HEK293 (cell line): ENCODE data around the gene CFAP107.

Experiments used
- CTCF ChIA-PET: fragments of 350-600 bp; formaldehyde crosslinking; extraction: SDS; loops from one replicate; lab custom pipeline; 2021; ENCODE audit warnings: antibody characterized with exemption; lab: Yijun Ruan, JAX
- POLR2A ChIA-PET: fragments of 300-600 bp; formaldehyde crosslinking; extraction: SDS; loops from one replicate; lab custom pipeline; 2020; ENCODE audit warnings: antibody characterized with exemption, inconsistent platforms; lab: Yijun Ruan, JAX
- H3K27ac ChIP-seq: fragments of 200-500 bp; sonication (Bioruptor generic); 2 replicates; pipeline ENCODE4 v1.5.1; 2014; ENCODE audit warnings: low read depth, low read length, control low read depth, inconsistent platforms; ENCODE audit errors: extremely low read depth
- H3K36me3 ChIP-seq, 2 experiments: fragments of 200-500 bp in 1 of 2; sonication (Bioruptor generic) in 1 of 2; 1 replicate in 1 of 2; 2 replicates in 1 of 2; pipeline ENCODE4 v1.5.1; 2014 to 2017; ENCODE audit warnings: inconsistent platforms in 2 of 2, low read length in 2 of 2; ENCODE audit not compliant: control insufficient read depth in 2 of 2, insufficient read depth in 1 of 2
- H3K4me1 ChIP-seq: fragments of 200-500 bp; sonication (Bioruptor generic); 2 replicates; pipeline ENCODE4 v1.5.1; 2014; ENCODE audit warnings: mild to moderate bottlenecking, low read length, inconsistent platforms; ENCODE audit not compliant: control insufficient read depth, insufficient read depth
- H3K4me3 ChIP-seq: 2 replicates; pipeline ENCODE4 v1.5.1; 2011; ENCODE audit warnings: low read depth, mild to moderate bottlenecking, control low read depth, low read length, moderate library complexity
- H3K9me3 ChIP-seq: fragments of 200-500 bp; sonication (Bioruptor generic); 2 replicates; pipeline ENCODE4 v1.5.1; 2014; ENCODE audit warnings: low read depth, low read length, inconsistent platforms; ENCODE audit not compliant: control insufficient read depth, insufficient read depth
- CTCF ChIP-seq: fragments of 450-650 bp; formaldehyde crosslinking; IDR thresholded peaks from 2 replicates; pipeline ENCODE4 v1.5.1; 2016; ENCODE audit warnings: missing biosample characterization, missing genetic modification characterization
- KLF1 ChIP-seq: fragments of 450-650 bp; formaldehyde crosslinking; IDR thresholded peaks from 2 replicates; pipeline ENCODE4 v1.5.1; 2016; ENCODE audit warnings: missing biosample characterization, missing genetic modification characterization
- KLF16 ChIP-seq: fragments of 450-650 bp; formaldehyde crosslinking; IDR thresholded peaks from 2 replicates; pipeline ENCODE4 v1.5.1; 2017; ENCODE audit warnings: missing biosample characterization, missing genetic modification characterization
- SALL2 ChIP-seq: fragments of 450-650 bp; formaldehyde crosslinking; IDR thresholded peaks from 2 replicates; pipeline ENCODE4 v1.5.0; 2017; ENCODE audit warnings: missing biosample characterization, mild to moderate bottlenecking, missing genetic modification characterization, borderline replicate concordance
- TCF7L2 ChIP-seq: IDR thresholded peaks from 2 replicates; pipeline ENCODE4 v1.6.1; 2011; ENCODE audit warnings: low read depth, mild to moderate bottlenecking, inconsistent platforms, low read length, moderate library complexity, borderline replicate concordance
- TRIM28 ChIP-seq: IDR thresholded peaks from 2 replicates; pipeline ENCODE4 v1.6.1; 2011; ENCODE audit warnings: low read length, control low read depth, borderline replicate concordance
- ZBTB6 ChIP-seq: fragments of 450-650 bp; formaldehyde crosslinking; IDR thresholded peaks from 2 replicates; pipeline ENCODE4 v1.5.1; 2017; ENCODE audit warnings: missing biosample characterization, missing genetic modification characterization
- ZNF133 ChIP-seq: fragments of 450-650 bp; formaldehyde crosslinking; IDR thresholded peaks from 2 replicates; pipeline ENCODE4 v1.5.1; 2016; ENCODE audit warnings: missing biosample characterization, missing genetic modification characterization
- ZNF23 ChIP-seq: fragments of 450-650 bp; formaldehyde crosslinking; IDR thresholded peaks from 2 replicates; pipeline ENCODE4 v1.5.1; 2016; ENCODE audit warnings: missing biosample characterization, missing genetic modification characterization, borderline replicate concordance
- ZNF239 ChIP-seq: fragments of 450-650 bp; formaldehyde crosslinking; IDR thresholded peaks from 2 replicates; pipeline ENCODE4 v1.5.1; 2016; ENCODE audit warnings: missing biosample characterization, missing genetic modification characterization
- ZNF280C ChIP-seq: fragments of 450-650 bp; formaldehyde crosslinking; IDR thresholded peaks from 2 replicates; pipeline ENCODE4 v1.5.1; 2016; ENCODE audit warnings: missing biosample characterization, missing genetic modification characterization
- ZNF302 ChIP-seq: fragments of 450-650 bp; formaldehyde crosslinking; IDR thresholded peaks from 2 replicates; pipeline ENCODE4 v1.5.1; 2016; ENCODE audit warnings: missing biosample characterization, missing genetic modification characterization, low read depth
- ZNF514 ChIP-seq: fragments of 450-650 bp; formaldehyde crosslinking; IDR thresholded peaks from 2 replicates; pipeline ENCODE4 v1.5.1; 2016; ENCODE audit warnings: missing biosample characterization, missing genetic modification characterization
- ZNF548 ChIP-seq: fragments of 450-650 bp; formaldehyde crosslinking; IDR thresholded peaks from 2 replicates; pipeline ENCODE4 v1.5.1; 2016; ENCODE audit warnings: missing biosample characterization, missing genetic modification characterization
- ZNF768 ChIP-seq: fragments of 450-650 bp; formaldehyde crosslinking; IDR thresholded peaks from 2 replicates; pipeline ENCODE4 v1.5.1; 2018; ENCODE audit warnings: missing biosample characterization, mild to moderate bottlenecking, missing genetic modification characterization
- TF ChIP-seq, protein P1 (sequence below): fragments of 450-650 bp; formaldehyde crosslinking; IDR thresholded peaks from 2 replicates; pipeline ENCODE4 v1.5.1; 2016; ENCODE audit warnings: missing biosample characterization, missing genetic modification characterization
- TF ChIP-seq, protein P2 (sequence below): fragments of 450-650 bp; IDR thresholded peaks from 2 replicates; pipeline ENCODE4 v1.5.1; 2018; ENCODE audit warnings: missing biosample characterization, mild to moderate bottlenecking, missing genetic modification characterization
- TF ChIP-seq, protein P3 (sequence below): fragments of 450-650 bp; formaldehyde crosslinking; IDR thresholded peaks from 2 replicates; pipeline ENCODE4 v1.5.1; 2017; ENCODE audit warnings: missing biosample characterization, missing genetic modification characterization

Gene CFAP107

DNA sequence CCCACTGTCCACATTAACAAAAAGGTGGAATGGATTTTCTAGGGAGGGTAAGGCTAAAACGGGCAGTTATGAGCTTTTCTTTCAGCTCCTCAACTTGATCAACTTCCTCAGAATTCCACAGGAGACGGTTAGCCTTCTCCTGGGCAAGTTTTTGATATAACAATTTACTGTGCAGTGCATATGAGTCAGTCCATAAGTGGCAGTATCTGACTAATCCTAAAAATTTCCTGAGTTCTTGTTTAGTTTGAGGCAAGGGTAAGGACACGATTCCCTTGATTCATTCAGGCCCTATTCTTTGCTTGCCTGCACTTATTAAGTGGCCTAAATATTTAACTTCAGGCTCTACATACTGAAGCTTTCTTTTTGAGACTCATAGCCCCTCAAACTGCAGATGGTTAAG is 36.3 kb upstream of the CFAP107 start:
- CTCF ChIA-PET = no interaction called here
- POLR2A ChIA-PET = no interaction called here
- no peak overlapping the region for H3K27ac ChIP-seq
- TF ChIP-seq ZNF23 (tag by site-specific recombination) (no peak), ZNF548 (tag by site-specific recombination) (no peak), SALL2 (tag by site-specific recombination) (no peak)
- no peaks in the 10 kb centered on the region for H3K4me1 ChIP-seq
- H3K9me3 ChIP-seq = no peaks in the 10 kb centered on the region
- H3K36me3 ChIP-seq = no peaks in the 10 kb centered on the region
- no peak overlapping the region for H3K4me3 ChIP-seq

DNA sequence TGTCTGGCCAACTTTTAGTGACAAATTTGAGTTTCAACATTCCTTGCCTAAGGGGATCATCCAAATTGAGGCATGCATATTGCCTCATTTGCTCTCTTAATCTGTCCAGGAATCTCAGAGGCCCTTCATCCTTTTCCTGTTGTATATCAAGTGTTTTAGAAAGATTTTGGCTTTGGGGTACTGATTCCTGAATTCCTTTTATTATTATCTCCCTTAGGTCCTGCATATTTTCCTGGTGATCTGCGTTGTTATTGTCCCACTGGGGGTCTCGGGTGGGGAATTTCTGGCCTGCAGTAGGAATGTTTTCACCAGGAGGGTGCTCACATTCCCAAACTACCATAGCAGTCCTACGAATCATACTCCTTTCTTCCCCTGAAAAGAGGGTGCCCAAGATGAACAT is 34.5 kb upstream of the CFAP107 start:
- Histone ChIP-seq H3K36me3 (no peaks in the 10 kb centered on the region), H3K4me1 (no peaks in the 10 kb centered on the region), H3K4me3 (no peak overlapping the region), H3K27ac (no peak overlapping the region), H3K9me3 (no peaks in the 10 kb centered on the region)
- ChIA-PET CTCF (no interaction called here), POLR2A (no interaction called here)
- TF ChIP-seq ZNF280C (no peak), KLF16 (tag by site-specific recombination) (no peak), CTCF (no peak), ZBTB6 (tag by site-specific recombination) (no peak), ZNF514 (no peak), KLF1 (tag by site-specific recombination) (no peak), TCF7L2 (no peak), TRIM28 (no peak), ZNF302 (tag by site-specific recombination) (no peak), ZNF239 (tag by site-specific recombination) (no peak), SALL2 (tag by site-specific recombination) (no peak), ZNF133 (tag by site-specific recombination) (no peak), ZNF768 (tag by site-specific recombination) (no peak)
- TF ChIP-seq, protein P1, sequence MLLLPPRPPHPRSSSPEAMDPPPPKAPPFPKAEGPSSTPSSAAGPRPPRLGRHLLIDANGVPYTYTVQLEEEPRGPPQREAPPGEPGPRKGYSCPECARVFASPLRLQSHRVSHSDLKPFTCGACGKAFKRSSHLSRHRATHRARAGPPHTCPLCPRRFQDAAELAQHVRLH (tag by site-specific recombination) = no peak
- TF ChIP-seq, protein P2, sequence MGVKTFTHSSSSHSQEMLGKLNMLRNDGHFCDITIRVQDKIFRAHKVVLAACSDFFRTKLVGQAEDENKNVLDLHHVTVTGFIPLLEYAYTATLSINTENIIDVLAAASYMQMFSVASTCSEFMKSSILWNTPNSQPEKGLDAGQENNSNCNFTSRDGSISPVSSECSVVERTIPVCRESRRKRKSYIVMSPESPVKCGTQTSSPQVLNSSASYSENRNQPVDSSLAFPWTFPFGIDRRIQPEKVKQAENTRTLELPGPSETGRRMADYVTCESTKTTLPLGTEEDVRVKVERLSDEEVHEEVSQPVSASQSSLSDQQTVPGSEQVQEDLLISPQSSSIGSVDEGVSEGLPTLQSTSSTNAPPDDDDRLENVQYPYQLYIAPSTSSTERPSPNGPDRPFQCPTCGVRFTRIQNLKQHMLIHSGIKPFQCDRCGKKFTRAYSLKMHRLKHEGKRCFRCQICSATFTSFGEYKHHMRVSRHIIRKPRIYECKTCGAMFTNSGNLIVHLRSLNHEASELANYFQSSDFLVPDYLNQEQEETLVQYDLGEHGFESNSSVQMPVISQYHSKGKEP (tag by site-specific recombination) = no peak
- TF ChIP-seq, protein P3, sequence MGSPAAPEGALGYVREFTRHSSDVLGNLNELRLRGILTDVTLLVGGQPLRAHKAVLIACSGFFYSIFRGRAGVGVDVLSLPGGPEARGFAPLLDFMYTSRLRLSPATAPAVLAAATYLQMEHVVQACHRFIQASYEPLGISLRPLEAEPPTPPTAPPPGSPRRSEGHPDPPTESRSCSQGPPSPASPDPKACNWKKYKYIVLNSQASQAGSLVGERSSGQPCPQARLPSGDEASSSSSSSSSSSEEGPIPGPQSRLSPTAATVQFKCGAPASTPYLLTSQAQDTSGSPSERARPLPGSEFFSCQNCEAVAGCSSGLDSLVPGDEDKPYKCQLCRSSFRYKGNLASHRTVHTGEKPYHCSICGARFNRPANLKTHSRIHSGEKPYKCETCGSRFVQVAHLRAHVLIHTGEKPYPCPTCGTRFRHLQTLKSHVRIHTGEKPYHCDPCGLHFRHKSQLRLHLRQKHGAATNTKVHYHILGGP (tag by site-specific recombination) = no peak
